Inferior parietal cortex (tissue), 1 donor: ENCODE results near the gene HNRNPL.

Source experiments
- DNase-seq: peaks from one replicate; pipeline ENCODE4 v3.0.0-alpha.2; 2016; ENCODE audit errors: extremely low spot score

HNRNPL gene

GRCh38 chr19:38845374-38846024 lies 4.3 kb downstream of the HNRNPL start:
- no peak for DNase-seq

GRCh38 chr19:38844093-38844686 lies 5.6 kb downstream of the HNRNPL start:
- DNase-seq: no peak

- DNase-seq: no peak
Observed at GRCh38 chr19:38843175-38843758, 6.5 kb downstream of the HNRNPL start.

GRCh38 chr19:38842439-38843174 lies 7.2 kb downstream of the HNRNPL start:
- no peak for DNase-seq

DNA sequence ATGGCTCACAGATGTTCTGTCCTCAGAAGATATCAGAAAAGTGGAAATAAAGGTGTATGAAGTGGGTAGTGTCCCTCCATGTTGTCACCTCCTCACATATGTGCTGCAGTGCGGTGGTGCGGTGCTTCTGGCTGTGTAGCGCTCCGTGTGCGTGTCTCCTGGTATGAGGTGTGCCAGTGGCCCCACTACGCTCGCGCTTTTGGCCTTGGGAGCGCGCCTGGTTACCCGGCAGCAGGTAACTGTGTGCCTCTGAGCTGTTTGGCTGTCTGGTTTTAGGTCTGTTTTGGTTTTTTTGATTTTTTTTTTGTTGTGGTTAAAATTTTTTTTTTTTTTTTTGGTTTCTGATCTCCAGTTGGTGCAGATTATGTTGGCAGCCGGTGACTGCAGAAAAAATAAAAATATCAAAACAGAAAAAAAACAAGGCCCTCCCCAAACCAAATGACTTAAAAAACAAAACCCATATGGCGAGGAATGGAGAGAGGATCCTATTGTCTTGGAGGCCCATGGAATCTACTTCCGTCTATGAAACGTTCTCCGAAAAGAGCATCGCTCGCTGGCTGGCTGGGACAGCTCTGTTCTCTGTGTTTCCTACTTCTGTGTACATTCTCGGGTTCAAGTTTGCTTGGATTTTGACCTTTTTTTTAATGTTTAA lies 7.9 kb downstream of the HNRNPL start:
- no peak for DNase-seq

DNA sequence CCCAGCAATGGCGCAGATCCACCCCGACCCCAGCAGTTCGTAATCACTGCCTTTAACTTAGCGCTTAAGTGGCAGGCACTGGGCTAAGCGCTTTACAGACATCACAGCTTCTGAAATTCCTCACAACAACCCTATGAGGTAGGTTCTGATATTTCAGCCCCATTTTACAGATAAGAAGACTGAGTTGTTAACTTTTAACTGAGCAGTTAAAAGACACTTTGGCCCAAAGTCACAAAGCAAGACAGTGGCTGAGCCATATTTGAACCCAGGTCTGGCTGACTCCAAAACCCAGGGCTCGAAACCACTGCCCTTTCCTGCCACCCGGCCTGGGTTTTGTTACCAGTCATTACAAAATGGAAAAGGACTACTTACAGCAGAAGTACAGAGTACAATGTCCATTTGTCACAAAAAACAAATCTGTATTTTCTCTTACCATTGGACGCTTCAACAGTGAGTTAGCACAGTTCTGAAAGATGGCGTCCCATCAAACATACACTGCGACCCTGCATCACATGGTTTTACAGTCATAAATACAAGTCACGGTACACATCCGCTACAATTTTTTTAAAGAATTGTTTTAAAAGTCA lies 8.5 kb downstream of the HNRNPL start:
- no peak for DNase-seq

DNA sequence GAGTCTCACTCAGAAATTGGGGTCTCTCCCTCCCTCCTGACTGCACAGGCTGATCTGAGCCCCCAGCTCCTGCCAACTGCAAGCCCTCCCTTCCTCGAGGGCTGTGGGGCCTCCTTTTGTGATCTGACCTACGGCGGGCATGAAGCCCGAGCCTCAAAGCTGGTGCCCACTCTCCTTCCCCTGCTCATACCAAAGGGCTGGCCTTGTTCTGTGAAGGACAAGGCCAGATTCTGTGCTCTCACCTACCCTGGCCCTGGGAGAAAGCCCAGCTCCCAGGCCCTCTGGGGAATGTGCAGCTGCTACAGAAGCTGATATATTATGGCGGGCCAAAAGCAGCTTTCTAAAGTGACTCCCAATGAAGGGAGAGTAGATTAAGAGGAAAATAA lies 9.2 kb downstream of the HNRNPL start:
- no peak for DNase-seq

- DNase-seq: no peak
Observed at GRCh38 chr19:38839816-38840582, 9.8 kb downstream of the HNRNPL start.

DNA sequence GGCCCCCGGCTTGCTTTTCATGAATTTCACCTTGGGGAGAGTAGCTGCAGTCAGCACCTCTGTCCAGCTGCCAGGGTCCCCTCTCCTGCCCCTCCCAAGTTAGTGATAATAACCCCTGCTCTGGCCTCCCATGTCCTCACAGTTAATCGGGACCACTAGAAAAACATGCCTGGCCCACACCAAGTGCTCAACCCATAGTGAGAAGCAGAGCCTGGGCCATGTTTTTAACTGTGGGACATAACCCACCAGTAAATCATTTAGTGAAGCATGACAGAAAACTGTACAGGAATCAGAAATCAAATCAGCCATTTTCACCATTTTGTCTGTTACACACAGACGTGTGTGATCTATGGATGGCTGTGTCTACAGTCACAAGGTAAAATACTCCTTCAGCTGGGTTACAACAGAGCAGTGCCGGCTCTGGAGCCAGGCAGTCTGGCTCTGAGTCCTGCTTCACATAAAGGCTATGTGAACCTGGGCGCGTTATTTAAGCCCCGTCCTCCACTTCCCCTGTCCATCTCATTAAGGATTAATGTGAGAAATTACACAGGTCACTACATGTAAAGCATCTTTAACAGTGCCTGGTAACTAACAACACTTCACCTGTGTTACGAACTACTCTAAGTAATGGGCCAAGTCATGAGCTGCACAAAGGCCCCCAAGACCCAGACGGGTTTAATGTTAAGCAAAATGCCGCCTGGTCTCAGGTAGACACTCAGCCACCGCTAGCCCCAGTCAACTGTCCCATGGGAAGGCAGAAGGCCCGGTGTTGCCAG lies 10.6 kb downstream of the HNRNPL start:
- DNase-seq: no peak

GRCh38 chr19:38838208-38838985 lies 11.4 kb downstream of the HNRNPL start:
- no peak for DNase-seq

DNA sequence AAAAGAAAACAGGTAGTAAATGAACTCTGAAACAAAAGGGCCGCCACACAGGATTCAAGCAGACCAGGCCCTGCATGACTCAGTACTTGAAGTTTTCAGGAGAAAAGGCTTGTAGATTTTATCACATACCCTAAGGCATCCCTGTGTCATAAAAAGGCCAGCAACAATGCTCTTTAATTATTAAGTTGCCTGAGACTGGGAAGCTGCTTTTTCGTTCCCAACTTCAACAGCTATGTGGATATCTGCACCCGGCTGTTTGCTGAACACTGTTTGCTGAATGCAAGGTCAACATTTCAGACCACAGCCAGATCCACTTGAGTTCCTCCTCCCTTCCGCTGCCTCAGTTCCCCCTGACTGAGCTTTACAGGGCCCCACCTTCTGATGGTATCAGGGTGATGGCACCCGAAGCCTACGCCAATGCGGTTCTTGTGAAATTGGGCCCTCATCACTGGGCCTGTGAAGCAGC lies 12.1 kb downstream of the HNRNPL start:
- DNase-seq: no peak

DNA sequence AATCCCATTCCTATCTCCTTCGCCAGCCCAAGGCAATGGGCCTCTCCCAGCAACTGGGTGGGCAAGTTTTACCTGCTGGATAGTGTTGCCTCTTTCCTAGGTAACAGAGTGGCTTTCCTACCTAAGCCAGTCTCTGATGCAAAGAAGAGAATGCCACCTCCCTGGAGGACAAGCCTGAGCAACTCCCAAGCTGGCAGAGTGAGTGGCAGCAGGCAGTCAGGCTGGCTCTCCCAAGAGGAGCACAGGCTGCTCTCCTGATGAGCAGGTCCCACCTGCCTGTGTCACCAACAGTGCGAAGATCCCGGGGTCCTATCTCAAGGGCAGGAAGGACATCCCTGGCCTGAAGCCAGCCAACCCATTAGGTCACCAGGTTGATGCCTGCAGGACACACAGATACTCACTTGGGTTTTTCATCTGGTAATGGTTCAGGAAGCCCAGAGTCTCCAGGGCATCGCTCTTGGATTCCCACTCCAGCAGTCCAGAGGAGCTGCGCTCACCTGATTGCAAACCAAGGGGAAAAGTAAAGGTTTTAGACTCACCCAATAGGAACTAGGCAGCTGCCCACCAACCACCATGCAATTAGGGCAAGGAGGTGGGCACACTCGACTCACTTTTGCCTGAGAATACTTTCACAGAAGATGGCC lies 12.7 kb downstream of the HNRNPL start:
- no peak for DNase-seq

DNA sequence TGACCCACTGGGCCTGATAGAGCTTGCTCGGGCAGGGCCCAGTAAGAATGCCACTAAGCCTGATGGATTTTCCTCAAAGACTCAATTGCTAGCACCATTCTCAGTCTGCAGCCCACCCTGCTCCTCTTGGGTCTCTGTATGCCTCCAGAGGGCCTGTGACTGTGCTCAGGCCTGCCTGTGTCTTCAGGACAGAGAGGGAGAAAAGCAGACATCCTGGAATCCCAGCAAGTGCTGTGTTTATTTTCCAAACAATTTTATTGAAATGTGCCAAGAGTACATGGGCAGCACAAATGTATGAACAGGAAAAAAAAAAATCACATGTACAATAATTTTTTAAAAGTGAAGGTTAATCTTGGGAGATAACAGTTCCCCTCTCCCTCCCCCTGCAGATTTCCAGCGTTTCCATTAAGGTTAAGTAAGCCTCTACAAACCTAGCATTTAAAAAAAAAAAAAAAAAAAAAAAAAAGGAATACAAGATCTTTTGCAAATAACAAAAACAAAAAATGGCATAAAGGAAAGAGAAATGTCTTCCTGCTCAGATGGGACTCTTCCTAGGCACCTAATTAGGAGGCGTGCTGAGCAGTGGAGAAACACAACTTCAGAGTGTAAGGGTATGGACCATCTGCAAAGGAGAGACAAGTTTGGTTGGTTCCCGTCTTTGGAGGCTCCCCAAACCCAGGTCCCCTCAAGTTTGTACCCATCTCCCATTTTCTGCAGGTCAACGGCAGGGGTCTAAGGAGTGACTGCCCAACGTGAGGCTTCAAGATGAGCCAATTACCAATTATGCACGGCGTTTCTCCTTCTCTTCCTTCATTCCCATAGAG lies 13.4 kb downstream of the HNRNPL start:
- DNase-seq: no peak

GRCh38 chr19:38834590-38834989 lies 15.2 kb downstream of the HNRNPL start:
- no peak for DNase-seq

GRCh38 chr19:38834104-38834490 lies 15.7 kb downstream of the HNRNPL start:
- no peak for DNase-seq

GRCh38 chr19:38833092-38833425 lies 16.7 kb downstream of the HNRNPL start:
- no peak for DNase-seq

GRCh38 chr19:38831142-38831605 lies 18.6 kb downstream of the HNRNPL start:
- DNase-seq: peak; percentile 5
